GM06990 (cell line): ENCODE measurements around the gene WDFY2.
A peak's percentile ranks its signal among the peaks of the same experiment; 100 is the strongest.

Source experiments
- DNase-seq: peaks from one replicate; pipeline ENCODE4 v3.0.0-alpha.2; 2011; ENCODE audit not compliant: insufficient read length; ENCODE audit errors: extremely low read depth
- H3K27me3 ChIP-seq: replicated peaks from 2 replicates; pipeline ENCODE4 v1.6.0; 2011; ENCODE audit warnings: low read length; ENCODE audit not compliant: control insufficient read depth, insufficient read depth
- H3K36me3 ChIP-seq: 2 replicates; pipeline ENCODE4 v1.5.1; 2011; ENCODE audit warnings: low read length; ENCODE audit not compliant: control insufficient read depth, insufficient read depth
- H3K4me3 ChIP-seq: replicated peaks from 2 replicates; pipeline ENCODE4 v1.5.1; 2011; ENCODE audit warnings: low read depth, mild to moderate bottlenecking, control low read depth, low read length
- TF ChIP-seq, protein P1 (sequence below): IDR thresholded peaks from 2 replicates; pipeline ENCODE4 v1.5.1; 2011; ENCODE audit warnings: low read length, control low read depth, mild to moderate bottlenecking, inconsistent platforms; ENCODE audit not compliant: insufficient read depth, poor library complexity, severe bottlenecking

The WDFY2 gene

DNA sequence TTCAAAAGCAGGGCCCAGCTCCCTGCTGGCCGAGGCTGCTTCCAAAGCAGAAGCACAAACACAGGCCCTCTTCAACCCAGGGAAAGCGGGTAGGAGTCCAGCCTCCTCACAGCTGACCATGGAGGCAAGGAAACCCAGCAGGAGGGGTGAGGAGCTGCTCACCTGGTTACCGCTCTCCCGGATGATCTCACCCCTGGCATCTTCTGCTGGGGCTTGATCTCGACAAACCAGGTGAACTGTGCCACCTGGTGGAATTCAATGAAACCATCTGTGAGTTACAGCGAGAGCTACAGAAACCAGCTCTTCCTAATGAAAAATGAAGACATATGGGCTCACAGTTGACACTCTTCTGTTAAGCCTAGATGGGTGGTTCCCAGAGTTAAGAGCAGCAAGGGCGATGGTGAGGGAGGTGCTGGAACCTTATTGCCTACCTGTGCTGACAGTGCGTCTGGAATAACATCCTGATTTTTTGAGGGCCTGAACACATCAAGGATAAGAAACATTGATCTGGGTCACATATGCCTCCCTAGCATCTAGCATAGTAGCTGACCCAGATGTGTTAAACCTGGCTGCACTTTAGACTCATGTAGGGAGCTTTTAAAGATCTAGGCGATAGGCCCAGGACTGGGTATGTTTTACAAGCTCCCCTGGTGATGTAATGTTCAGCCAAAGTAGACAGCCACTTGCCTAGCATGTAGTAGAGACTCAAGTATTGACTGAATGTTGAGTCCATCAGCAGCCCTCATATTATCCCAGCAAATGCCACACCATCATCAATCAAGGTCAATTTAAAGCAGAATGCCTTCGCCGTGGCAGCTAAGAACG lies 213.6 kb downstream of the WDFY2 start:
- Histone ChIP-seq H3K27me3 (no peaks in the 10 kb centered on the region), H3K4me3 (no peak overlapping the region), H3K36me3 (no peaks in the 10 kb centered on the region)
- TF ChIP-seq, protein P1, sequence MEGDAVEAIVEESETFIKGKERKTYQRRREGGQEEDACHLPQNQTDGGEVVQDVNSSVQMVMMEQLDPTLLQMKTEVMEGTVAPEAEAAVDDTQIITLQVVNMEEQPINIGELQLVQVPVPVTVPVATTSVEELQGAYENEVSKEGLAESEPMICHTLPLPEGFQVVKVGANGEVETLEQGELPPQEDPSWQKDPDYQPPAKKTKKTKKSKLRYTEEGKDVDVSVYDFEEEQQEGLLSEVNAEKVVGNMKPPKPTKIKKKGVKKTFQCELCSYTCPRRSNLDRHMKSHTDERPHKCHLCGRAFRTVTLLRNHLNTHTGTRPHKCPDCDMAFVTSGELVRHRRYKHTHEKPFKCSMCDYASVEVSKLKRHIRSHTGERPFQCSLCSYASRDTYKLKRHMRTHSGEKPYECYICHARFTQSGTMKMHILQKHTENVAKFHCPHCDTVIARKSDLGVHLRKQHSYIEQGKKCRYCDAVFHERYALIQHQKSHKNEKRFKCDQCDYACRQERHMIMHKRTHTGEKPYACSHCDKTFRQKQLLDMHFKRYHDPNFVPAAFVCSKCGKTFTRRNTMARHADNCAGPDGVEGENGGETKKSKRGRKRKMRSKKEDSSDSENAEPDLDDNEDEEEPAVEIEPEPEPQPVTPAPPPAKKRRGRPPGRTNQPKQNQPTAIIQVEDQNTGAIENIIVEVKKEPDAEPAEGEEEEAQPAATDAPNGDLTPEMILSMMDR: peak; percentile 57
- DNase-seq: peak; percentile 50

DNA sequence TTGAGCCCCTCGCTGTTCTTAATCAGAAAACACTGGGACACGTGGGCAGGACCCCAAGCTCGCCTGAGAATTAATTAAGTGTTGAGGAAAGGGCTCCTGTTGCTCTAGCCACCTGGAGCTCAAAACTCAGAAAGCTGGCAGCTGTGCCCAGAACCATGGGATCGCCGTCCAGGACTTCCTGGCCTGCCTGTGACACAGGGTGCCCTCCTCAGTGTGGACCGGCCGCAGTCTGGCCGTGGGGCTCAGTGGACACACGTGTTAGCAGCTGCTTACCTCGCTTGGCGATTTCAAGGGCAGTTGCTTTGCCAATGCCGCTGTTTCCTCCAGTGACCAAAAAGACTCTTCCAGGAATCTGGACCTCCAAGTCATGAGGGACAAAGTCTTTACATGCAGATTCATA lies 215.0 kb downstream of the WDFY2 start:
- no peak for DNase-seq
- H3K4me3 ChIP-seq: no peak overlapping the region
- TF ChIP-seq, protein P1: no peak
- no peaks in the 10 kb centered on the region for H3K36me3 ChIP-seq
- H3K27me3 ChIP-seq: no peaks in the 10 kb centered on the region

DNA sequence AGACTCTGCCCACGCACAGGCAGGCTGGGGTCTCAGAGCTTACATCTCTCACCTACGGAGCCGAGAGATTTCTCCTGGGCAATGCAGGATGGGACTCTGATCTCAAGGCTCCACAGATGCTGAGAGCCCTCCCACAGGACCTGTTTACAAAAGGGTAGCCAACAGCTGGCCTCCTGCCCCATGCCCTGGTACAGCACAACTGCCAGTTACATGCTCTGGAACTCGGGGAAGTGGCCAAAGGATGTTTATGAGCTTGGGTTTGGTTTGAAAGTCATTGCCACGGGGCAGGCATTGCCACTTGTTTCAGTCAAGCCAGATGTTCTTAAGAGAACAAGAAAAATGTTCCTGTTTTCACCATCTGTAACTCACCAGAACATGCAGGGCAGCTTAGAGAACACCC lies 216.2 kb downstream of the WDFY2 start:
- no peak for DNase-seq
- TF ChIP-seq, protein P1: no peak
- no peaks in the 10 kb centered on the region for H3K36me3 ChIP-seq
- H3K4me3 ChIP-seq: no peak overlapping the region
- H3K27me3 ChIP-seq: no peaks in the 10 kb centered on the region

DNA sequence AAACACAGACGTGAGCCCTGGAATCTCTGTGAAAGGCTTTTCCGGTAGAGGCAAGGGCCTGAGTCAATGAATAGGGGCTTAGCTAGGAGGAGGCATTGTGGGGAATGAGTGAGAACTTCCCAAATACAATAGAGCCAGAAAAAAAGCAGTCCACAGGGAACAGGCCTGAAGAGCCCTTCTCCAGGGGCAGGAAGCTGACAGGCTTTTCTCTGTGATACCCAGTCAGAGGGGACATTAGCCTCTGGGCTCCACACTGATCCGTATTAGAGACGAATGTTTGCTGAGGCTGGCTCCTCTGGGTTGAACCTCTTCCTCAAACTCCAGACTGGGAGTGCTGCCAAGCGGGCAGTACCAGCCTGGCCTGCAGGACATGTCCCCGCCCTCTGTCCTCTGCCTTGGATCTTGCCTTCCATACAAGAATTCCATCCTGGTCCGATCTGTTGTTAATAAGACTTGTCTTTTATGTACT lies 217.4 kb downstream of the WDFY2 start:
- Histone ChIP-seq H3K4me3 (no peak overlapping the region), H3K27me3 (no peaks in the 10 kb centered on the region), H3K36me3 (no peaks in the 10 kb centered on the region)
- TF ChIP-seq, protein P1: no peak
- DNase-seq: no peak

DNA sequence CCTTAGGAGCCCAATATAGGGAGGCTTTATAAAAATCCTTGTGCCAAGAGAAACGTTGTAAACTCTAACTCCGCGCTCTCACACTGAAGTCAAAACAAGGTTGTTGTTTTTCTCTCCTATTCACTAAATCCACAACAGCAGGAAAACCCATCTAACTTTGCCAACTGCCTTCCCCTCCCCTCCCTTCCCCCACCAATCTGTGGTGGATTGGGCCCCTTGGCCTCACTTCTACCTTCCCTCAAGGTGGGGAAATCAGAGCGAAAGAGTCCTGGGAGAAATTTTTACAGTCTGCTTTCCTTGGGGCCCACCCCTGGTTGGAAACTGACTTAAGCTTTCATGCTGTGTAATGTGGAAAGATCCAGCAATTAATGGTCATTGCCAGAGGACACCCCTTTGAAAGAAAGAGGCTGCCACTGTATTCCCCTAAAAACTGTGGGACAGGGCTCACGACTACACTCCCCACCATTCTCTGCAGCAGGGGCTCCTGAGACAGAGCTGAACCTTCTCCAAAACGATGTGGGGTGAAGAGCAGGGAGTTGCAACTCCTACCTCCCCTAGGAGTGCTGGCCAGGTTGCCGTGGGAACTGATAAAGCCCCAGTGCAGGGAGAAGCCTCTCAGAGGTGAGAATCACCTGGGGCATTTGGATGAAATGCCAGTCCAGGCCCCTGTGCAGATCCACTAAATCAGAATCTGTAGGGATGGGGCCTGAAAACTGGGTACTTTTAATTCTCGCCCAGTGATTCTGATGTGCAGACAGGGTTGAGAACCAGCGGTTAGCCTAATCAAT lies 218.6 kb downstream of the WDFY2 start:
- peak overlapping the region; percentile 80 for H3K4me3 ChIP-seq
- DNase-seq: no peak
- TF ChIP-seq, protein P1: no peak
- H3K27me3 ChIP-seq: no peaks in the 10 kb centered on the region
- no peaks in the 10 kb centered on the region for H3K36me3 ChIP-seq
